Colonic mucosa (tissue), 4 donors: Measurements from ENCODE around the gene SLC10A3. TPM values are rescaled to one million over a fixed set of nuclear protein-coding genes. Genes with fewer than 3 reads are reported as not detected.

Experiments
- DNase-seq: peaks from one replicate; pipeline ENCODE4 v3.0.0-alpha.2; 2020
- H3K27ac ChIP-seq: fragments of 200-600 bp; one replicate; pipeline ENCODE4 v1.8.0; 2021
- H3K27me3 ChIP-seq: fragments of 200-600 bp; one replicate; pipeline ENCODE4 v1.8.0; 2021
- H3K36me3 ChIP-seq: fragments of 200-600 bp; one replicate; pipeline ENCODE4 v1.8.0; 2021
- H3K4me1 ChIP-seq: fragments of 200-600 bp; one replicate; pipeline ENCODE4 v1.8.0; 2021; ENCODE audit warnings: mild to moderate bottlenecking
- H3K4me3 ChIP-seq: fragments of 200-600 bp; one replicate; pipeline ENCODE4 v1.8.0; 2021
- H3K9ac ChIP-seq, 2 donors: one replicate each; pipeline ENCODE4 v1.7.0; 2013; ENCODE audit warnings: control low read depth in 2 of 2, low read depth in 2 of 2, low read length in 2 of 2
- H3K9me3 ChIP-seq: fragments of 200-600 bp; one replicate; pipeline ENCODE4 v1.8.0; 2021
- CTCF ChIP-seq: fragments of 200-600 bp; IDR thresholded peaks from one replicate; pipeline ENCODE4 v1.8.0; 2022; ENCODE audit warnings: antibody characterized with exemption, mild to moderate bottlenecking
- intact Hi-C: fragments of 100-400 bp; cut with DNase I; formaldehyde crosslinking; loops from one replicate; pipeline ENCODE4 v1.14.1; 2022
- total RNA-seq, 2 donors: library from RNA; stranded (reverse); fragmentation: NEBNext Ultra II Directional in 1 of 2; extraction: Animal tissue kit (Norgen Biotek cat#: 25700) in 1 of 2; gene quantifications; one replicate each; pipeline ENCODE4 v1.2.1, GENCODE V29; 2021
- donor health status: healthy.
- donor health status: DM: no; HTN: no; CAD: no.
- donor health status: DM: no; HTN: no; CAD: no.

The SLC10A3 gene
- total RNA-seq, 2 donors from 2014 or later, result 23.0 to 24.5 TPM

- no peak for TF ChIP-seq CTCF
- no peak for DNase-seq
- intact Hi-C loops, result no loop called here
- Histone ChIP-seq H3K36me3 (no peaks in the 10 kb centered on the region), H3K4me3 (no peak overlapping the region), H3K9me3 (no peaks in the 10 kb centered on the region), H3K9ac (no peak overlapping the region), H3K27me3 (no peaks in the 10 kb centered on the region), H3K4me1 (no peaks in the 10 kb centered on the region), H3K27ac (no peak overlapping the region)
Measured at GRCh38 chrX:154468217-154468616, 22.2 kb downstream of the SLC10A3 start.

GRCh38 chrX:154467556-154467955 is 22.9 kb downstream of the SLC10A3 start:
- Histone ChIP-seq H3K27me3 (no peaks in the 10 kb centered on the region), H3K9ac (no peak overlapping the region), H3K36me3 (no peaks in the 10 kb centered on the region), H3K27ac (no peak overlapping the region), H3K9me3 (no peaks in the 10 kb centered on the region), H3K4me1 (no peaks in the 10 kb centered on the region), H3K4me3 (no peak overlapping the region)
- intact Hi-C loops, result no loop called here
- no peak for DNase-seq
- TF ChIP-seq CTCF, result no peak

GRCh38 chrX:154466907-154467306 is 23.5 kb downstream of the SLC10A3 start:
- H3K27ac ChIP-seq, result no peak overlapping the region
- no peaks in the 10 kb centered on the region for H3K27me3 ChIP-seq
- no peak for TF ChIP-seq CTCF
- intact Hi-C loops, result no loop called here
- no peaks in the 10 kb centered on the region for H3K36me3 ChIP-seq
- no peak overlapping the region for H3K4me3 ChIP-seq
- no peaks in the 10 kb centered on the region for H3K9me3 ChIP-seq
- H3K9ac ChIP-seq, result no peak overlapping the region
- no peaks in the 10 kb centered on the region for H3K4me1 ChIP-seq
- DNase-seq, result no peak

- H3K4me1 ChIP-seq, result no peaks in the 10 kb centered on the region
- H3K36me3 ChIP-seq, result no peaks in the 10 kb centered on the region
- no peak overlapping the region for H3K4me3 ChIP-seq
- intact Hi-C loops, result no loop called here
- no peaks in the 10 kb centered on the region for H3K9me3 ChIP-seq
- TF ChIP-seq CTCF, result no peak
- DNase-seq, result no peak
- no peaks in the 10 kb centered on the region for H3K27me3 ChIP-seq
- no peak overlapping the region for H3K27ac ChIP-seq
- no peak overlapping the region for H3K9ac ChIP-seq
Measured at GRCh38 chrX:154466036-154466435, 24.4 kb downstream of the SLC10A3 start.

GRCh38 chrX:154465601-154466000 is 24.8 kb downstream of the SLC10A3 start:
- no peaks in the 10 kb centered on the region for H3K9me3 ChIP-seq
- no peaks in the 10 kb centered on the region for H3K36me3 ChIP-seq
- no peak for TF ChIP-seq CTCF
- no peaks in the 10 kb centered on the region for H3K4me1 ChIP-seq
- no peak overlapping the region for H3K4me3 ChIP-seq
- DNase-seq, result no peak
- H3K27ac ChIP-seq, result no peak overlapping the region
- no peaks in the 10 kb centered on the region for H3K27me3 ChIP-seq
- H3K9ac ChIP-seq, result no peak overlapping the region
- intact Hi-C loops, result no loop called here
